ENCODE results near the gene LCMT1. TPM values are rescaled to one million over a fixed set of nuclear protein-coding genes. Genes with fewer than 3 reads are reported as not detected.

LCMT1 gene
- total and polyA plus RNA-seq, 9 of the 15 experiments (the other 6 are each of a cell fraction or from before 2014, with no cell fraction given) = 20.0 to 42.8 (median 32.3) TPM

DNA sequence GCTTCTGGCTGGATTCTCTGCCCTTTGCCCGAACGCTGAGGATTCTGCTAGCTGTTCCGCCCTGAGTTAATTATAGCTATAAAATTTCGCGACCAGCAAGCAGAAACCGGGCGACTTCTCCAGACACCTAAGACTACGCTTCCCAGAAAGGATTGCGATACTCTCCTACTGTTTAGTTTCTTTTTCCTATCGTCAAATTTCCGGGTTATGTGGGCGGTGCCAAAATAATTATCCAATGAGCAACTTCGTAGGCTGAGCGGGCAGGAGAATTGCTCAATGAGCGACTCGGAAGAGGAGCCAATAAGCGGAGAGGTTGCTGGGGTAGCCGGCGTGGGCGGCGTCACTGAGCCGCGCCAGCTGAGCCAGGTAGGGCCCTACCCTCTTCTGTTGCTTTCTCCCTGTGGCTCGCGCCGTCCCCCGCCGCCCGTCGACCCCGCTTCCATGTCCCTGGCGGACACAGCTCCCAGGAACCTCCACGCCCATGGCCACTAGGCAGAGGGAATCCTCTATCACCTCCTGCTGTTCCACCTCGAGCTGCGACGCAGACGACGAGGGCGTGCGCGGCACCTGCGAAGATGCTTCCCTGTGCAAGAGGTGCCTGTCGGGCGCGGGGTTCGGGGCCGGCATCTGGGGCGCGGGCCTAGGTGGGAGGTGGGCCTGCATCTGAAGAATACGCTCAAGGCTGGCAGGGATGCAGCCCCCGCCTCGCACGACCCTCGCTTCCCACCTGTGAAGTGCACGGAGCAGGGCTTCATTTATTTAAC, at the start of gene LCMT1 (continued):
- TF ChIP-seq, protein P1, sequence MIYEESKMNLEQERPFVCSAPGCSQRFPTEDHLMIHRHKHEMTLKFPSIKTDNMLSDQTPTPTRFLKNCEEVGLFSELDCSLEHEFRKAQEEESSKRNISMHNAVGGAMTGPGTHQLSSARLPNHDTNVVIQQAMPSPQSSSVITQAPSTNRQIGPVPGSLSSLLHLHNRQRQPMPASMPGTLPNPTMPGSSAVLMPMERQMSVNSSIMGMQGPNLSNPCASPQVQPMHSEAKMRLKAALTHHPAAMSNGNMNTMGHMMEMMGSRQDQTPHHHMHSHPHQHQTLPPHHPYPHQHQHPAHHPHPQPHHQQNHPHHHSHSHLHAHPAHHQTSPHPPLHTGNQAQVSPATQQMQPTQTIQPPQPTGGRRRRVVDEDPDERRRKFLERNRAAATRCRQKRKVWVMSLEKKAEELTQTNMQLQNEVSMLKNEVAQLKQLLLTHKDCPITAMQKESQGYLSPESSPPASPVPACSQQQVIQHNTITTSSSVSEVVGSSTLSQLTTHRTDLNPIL (CRISPR knock-in tag; IDR thresholded peaks at IDR 0.05) = no peak
- TF ChIP-seq, protein P2, sequence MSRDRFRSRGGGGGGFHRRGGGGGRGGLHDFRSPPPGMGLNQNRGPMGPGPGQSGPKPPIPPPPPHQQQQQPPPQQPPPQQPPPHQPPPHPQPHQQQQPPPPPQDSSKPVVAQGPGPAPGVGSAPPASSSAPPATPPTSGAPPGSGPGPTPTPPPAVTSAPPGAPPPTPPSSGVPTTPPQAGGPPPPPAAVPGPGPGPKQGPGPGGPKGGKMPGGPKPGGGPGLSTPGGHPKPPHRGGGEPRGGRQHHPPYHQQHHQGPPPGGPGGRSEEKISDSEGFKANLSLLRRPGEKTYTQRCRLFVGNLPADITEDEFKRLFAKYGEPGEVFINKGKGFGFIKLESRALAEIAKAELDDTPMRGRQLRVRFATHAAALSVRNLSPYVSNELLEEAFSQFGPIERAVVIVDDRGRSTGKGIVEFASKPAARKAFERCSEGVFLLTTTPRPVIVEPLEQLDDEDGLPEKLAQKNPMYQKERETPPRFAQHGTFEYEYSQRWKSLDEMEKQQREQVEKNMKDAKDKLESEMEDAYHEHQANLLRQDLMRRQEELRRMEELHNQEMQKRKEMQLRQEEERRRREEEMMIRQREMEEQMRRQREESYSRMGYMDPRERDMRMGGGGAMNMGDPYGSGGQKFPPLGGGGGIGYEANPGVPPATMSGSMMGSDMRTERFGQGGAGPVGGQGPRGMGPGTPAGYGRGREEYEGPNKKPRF (IDR thresholded peaks at IDR 0.05; ENCODE audit: low read depth, low read length) = no peak
- TF ChIP-seq GABPB1 (CRISPR knock-in tag; IDR thresholded peaks at IDR 0.05) (peak; percentile 84), HMG20A (CRISPR knock-in tag; conservative IDR thresholded peaks at IDR 0.05) (no peak), GATAD2B (IDR thresholded peaks at IDR 0.05; ENCODE audit: borderline replicate concordance) (no peak)
- TF ChIP-seq, protein P3, sequence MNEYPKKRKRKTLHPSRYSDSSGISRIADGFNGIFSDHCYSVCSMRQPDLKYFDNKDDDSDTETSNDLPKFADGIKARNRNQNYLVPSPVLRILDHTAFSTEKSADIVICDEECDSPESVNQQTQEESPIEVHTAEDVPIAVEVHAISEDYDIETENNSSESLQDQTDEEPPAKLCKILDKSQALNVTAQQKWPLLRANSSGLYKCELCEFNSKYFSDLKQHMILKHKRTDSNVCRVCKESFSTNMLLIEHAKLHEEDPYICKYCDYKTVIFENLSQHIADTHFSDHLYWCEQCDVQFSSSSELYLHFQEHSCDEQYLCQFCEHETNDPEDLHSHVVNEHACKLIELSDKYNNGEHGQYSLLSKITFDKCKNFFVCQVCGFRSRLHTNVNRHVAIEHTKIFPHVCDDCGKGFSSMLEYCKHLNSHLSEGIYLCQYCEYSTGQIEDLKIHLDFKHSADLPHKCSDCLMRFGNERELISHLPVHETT (CRISPR knock-in tag; conservative IDR thresholded peaks at IDR 0.05 in 1 of 2, IDR thresholded peaks at IDR 0.05 in 1 of 2) = no peak

Data from K562 (cell line).